Measurements from ENCODE around the gene IRX2. TPM values are rescaled to one million over a fixed set of nuclear protein-coding genes. Genes with fewer than 3 reads are reported as not detected.
A peak's percentile ranks its signal among the peaks of the same experiment; 100 is the strongest.

Gene IRX2
- total RNA-seq, 4 donors from 2014 or later, result not detected

DNA sequence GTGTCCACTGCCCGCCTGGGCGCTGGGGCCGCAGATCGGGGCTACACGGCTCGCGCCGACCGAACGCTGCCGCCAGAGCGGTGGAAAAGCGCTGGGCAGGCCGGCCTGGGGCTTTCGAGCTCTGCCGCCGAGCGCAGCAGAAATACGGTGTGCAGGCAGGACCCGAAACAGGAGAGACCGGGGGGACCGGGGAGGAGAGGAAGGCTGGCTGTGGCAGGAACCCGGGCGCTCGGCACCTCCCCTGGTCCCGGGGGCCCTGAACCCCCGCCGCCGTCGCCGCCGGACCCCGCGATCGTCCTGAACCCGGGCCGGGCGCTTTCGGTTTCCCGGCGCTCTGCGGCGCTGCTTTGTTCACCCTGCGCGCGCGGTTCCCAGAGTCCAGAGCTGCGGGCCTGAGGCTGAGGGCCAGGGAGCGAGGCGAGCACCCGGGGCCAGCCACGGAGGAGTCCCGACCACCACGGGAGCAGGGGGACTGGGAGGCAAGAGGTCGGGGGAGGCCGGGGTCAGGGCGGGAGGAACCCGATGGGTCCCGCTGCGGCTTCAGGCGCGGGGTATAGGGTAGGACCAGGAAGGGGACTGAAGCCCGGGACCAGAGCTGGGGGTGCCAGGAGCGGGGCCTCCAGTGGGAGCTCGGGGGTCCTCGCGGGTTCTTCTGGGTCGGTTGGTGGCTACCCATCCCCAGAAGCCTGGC lies 12.0 kb downstream of the IRX2 start:
- H3K9me3 ChIP-seq, result no peaks in the 10 kb centered on the region
- no peaks in the 10 kb centered on the region for H3K36me3 ChIP-seq
- no peak for DNase-seq
- H3K27me3 ChIP-seq, result peaks cover 87% of the 10 kb centered on the region
- WGBS, 2 donors (ENCODE audit: low coverage in 1 of 2), result 3 to 15% methylated on average over 6 to 51 of the region's 68 CpGs
- intact Hi-C loops (cut with DNase I; ENCODE audit: low total_unique reads), result no loop called here
- H3K4me1 ChIP-seq, result peaks cover 0 to 13% (median 5%) of the 10 kb centered on the region in 4 donors
- TF ChIP-seq EP300 (IDR thresholded peaks at IDR 0.05; ENCODE audit: low read depth) (no peak), POLR2A (IDR thresholded peaks at IDR 0.05) (no peak), POLR2AphosphoS5 (IDR thresholded peaks at IDR 0.05) (no peak)
- TF ChIP-seq, protein P1, sequence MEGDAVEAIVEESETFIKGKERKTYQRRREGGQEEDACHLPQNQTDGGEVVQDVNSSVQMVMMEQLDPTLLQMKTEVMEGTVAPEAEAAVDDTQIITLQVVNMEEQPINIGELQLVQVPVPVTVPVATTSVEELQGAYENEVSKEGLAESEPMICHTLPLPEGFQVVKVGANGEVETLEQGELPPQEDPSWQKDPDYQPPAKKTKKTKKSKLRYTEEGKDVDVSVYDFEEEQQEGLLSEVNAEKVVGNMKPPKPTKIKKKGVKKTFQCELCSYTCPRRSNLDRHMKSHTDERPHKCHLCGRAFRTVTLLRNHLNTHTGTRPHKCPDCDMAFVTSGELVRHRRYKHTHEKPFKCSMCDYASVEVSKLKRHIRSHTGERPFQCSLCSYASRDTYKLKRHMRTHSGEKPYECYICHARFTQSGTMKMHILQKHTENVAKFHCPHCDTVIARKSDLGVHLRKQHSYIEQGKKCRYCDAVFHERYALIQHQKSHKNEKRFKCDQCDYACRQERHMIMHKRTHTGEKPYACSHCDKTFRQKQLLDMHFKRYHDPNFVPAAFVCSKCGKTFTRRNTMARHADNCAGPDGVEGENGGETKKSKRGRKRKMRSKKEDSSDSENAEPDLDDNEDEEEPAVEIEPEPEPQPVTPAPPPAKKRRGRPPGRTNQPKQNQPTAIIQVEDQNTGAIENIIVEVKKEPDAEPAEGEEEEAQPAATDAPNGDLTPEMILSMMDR (IDR thresholded peaks at IDR 0.05), result no peak
- H3K27ac ChIP-seq, result no peak overlapping the region
- H3K4me3 ChIP-seq, result peak overlapping the region in 3 of 4 donors; percentile 14 to 56 (median 35)
- in situ Hi-C loops (cut with MboI; ENCODE audit: low pct_ligation_motif_present in 1 of 4, low pct_unique_long_range_greater_than_20kb in 1 of 4, low sequenced_read_pairs in 3 of 4), result no loop called here

DNA sequence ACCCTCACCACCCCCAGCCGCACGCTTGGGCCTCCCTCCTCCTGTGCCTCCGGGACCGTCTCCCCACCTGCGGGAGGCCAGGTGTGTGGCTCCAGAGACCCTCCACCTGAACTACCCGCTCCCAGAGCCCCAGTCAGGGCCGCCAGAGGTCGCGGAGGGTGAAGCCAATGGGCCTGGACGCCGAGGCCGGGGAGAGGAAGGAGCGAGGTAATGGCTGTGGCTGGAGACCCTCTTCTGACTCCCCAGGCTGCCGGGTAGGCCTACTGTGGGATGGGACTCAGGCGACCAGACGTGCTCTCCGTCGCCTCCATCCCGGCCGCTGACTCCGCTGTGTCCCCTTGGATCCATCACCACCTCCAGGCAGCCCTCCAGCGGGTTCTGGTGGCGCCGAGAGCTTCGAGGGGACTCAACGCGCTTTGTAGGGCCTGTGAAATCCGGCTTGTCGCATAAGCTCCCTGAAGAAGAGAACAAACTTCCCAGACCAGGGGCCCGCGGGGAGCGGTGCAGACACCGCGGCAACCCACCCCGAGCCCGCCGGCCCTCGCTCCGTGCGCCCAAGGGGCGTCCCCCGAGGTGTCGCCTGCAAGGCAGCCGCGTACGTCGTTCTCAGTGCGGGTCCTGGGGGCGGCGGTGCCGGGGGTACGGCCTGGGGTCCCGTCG lies 12.6 kb downstream of the IRX2 start:
- Histone ChIP-seq H3K36me3 (no peaks in the 10 kb centered on the region), H3K4me3 (peak overlapping the region in 2 of 4 donors; percentile 35 to 56), H3K27ac (no peak overlapping the region), H3K27me3 (peaks cover 81% of the 10 kb centered on the region), H3K4me1 (peaks cover 0 to 13% (median 5%) of the 10 kb centered on the region in 4 donors), H3K9me3 (no peaks in the 10 kb centered on the region)
- intact Hi-C loops (cut with DNase I; ENCODE audit: low total_unique reads) (no loop called here), in situ Hi-C loops (cut with MboI; ENCODE audit: low pct_ligation_motif_present in 1 of 4, low pct_unique_long_range_greater_than_20kb in 1 of 4, low sequenced_read_pairs in 3 of 4) (no loop called here)
- no peak for TF ChIP-seq EP300 (IDR thresholded peaks at IDR 0.05; ENCODE audit: low read depth)
- no peak for TF ChIP-seq POLR2AphosphoS5 (IDR thresholded peaks at IDR 0.05)
- TF ChIP-seq, protein P1 (IDR thresholded peaks at IDR 0.05), result no peak
- no peak for TF ChIP-seq POLR2A (IDR thresholded peaks at IDR 0.05)
- WGBS, 2 donors (ENCODE audit: low coverage in 1 of 2), result 27% methylated on average over 32 of the region's 54 CpGs; no CpG with 5 or more reads in 1 of the 2 donors
- no peak for DNase-seq

DNA sequence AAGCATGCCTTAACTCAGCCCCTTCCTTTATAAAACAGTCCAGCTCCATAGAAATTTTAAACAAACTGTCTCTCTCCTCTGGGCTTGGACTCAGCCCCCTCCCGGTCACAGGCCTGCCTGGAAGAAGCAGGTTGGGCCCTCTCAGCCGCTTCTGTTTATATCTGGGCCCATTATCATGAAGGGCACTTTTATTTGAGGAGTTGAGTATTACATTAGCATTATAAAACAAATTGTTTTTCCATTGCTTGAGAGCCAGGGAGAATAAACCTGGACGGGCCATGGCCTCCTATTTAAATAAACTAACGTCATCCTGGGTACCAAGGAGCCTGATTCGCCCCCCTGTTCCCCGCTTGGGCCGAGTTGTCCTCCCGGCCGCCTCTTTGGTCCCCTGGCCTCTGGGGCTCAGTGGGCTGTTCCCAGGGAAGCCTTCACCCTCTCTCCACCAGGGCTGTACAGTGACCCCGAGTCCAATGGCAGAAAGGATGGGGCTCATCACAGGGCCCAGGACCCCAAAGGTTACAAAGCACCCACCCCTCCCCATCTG lies 13.2 kb downstream of the IRX2 start:
- Histone ChIP-seq H3K4me3 (no peak overlapping the region), H3K4me1 (peaks cover 0 to 13% (median 5%) of the 10 kb centered on the region in 4 donors), H3K27me3 (peaks cover 76% of the 10 kb centered on the region), H3K27ac (no peak overlapping the region), H3K36me3 (no peaks in the 10 kb centered on the region), H3K9me3 (no peaks in the 10 kb centered on the region)
- intact Hi-C loops (cut with DNase I; ENCODE audit: low total_unique reads), result no loop called here
- DNase-seq, result no peak
- in situ Hi-C loops (cut with MboI; ENCODE audit: low pct_ligation_motif_present in 1 of 4, low pct_unique_long_range_greater_than_20kb in 1 of 4, low sequenced_read_pairs in 3 of 4), result no loop called here
- TF ChIP-seq, protein P1 (IDR thresholded peaks at IDR 0.05), result no peak
- TF ChIP-seq POLR2A (IDR thresholded peaks at IDR 0.05), result no peak
- no peak for TF ChIP-seq EP300 (IDR thresholded peaks at IDR 0.05; ENCODE audit: low read depth)
- TF ChIP-seq POLR2AphosphoS5 (IDR thresholded peaks at IDR 0.05), result no peak
- 17 to 31% methylated on average over 2 to 10 of the region's 10 CpGs for WGBS, 2 donors (ENCODE audit: low coverage in 1 of 2)

All from transverse colon (tissue), 4 donors.